A673 (cell line): ENCODE results near the gene NAV2.

ENCODE experiments used
- CTCF ChIP-seq: fragments of 300-800, 200-600 bp; sonication (generic); conservative IDR thresholded peaks from 2 replicates; pipeline ENCODE4 v1.5.1; 2017; ENCODE audit warnings: low read depth, mild to moderate bottlenecking, antibody characterized with exemption, low read length, moderate library complexity, mixed read lengths
- EZH2 ChIP-seq: fragments of 200-600 bp; sonication (generic); IDR thresholded peaks from 2 replicates; pipeline ENCODE4 v1.6.1; 2017; ENCODE audit warnings: borderline replicate concordance, low read depth, mild to moderate bottlenecking, mixed read lengths, antibody characterized with exemption, low read length; ENCODE audit not compliant: poor library complexity, severe bottlenecking

- TF ChIP-seq CTCF, result no peak
- TF ChIP-seq EZH2, result no peak
Observed at GRCh38 chr11:19887842-19888241, 175.2 kb downstream of the NAV2 start.
